GM18909 (cell line): ENCODE data around the gene PFN4.
"Not testable (repeated sequence)": the region's sequence is repeated elsewhere in the genome, so short reads cannot be mapped to it uniquely, and the experiment has no call there.

ENCODE experiments used
- ATAC-seq: cut with Tn5 transposase; IDR thresholded peaks from one replicate; pipeline ENCODE4 v1.9.1; 2021; ENCODE audit warnings: mild to moderate bottlenecking; ENCODE audit not compliant: unreplicated experiment, poor library complexity

Gene PFN4

GRCh38 chr2:24123195-24123921 is at the start of gene PFN4, which contains the start of gene FAM228B:
Gene PFN4 (minus strand): TSS chr2:24123334. CDS start chr2:24122535, 799 bp downstream.
Gene FAM228B (plus strand): TSS chr2:24123469. CDS start chr2:24124362, 893 bp downstream.
- peak; percentile 92 for ATAC-seq

GRCh38 chr2:24169023-24169422 is 45.9 kb upstream of the PFN4 start:
- ATAC-seq = no peak

GRCh38 chr2:24164416-24164973 is 41.4 kb upstream of the PFN4 start:
- no peak for ATAC-seq

- no peak for ATAC-seq
These were observed 40.5 kb upstream of the PFN4 start for GRCh38 chr2:24163601-24164000.

- no peak for ATAC-seq
These were observed 40.1 kb upstream of the PFN4 start for GRCh38 chr2:24163186-24163585.

GRCh38 chr2:24162494-24162893 is 39.4 kb upstream of the PFN4 start:
- no peak for ATAC-seq

GRCh38 chr2:24160761-24161160 is 37.6 kb upstream of the PFN4 start:
- no peak for ATAC-seq

GRCh38 chr2:24159708-24160107 is 36.6 kb upstream of the PFN4 start:
- no peak for ATAC-seq

- ATAC-seq = no peak
These were observed 35.0 kb upstream of the PFN4 start for GRCh38 chr2:24158131-24158530.

- no peak for ATAC-seq
These were observed 30.3 kb upstream of the PFN4 start for GRCh38 chr2:24153478-24153877.

- no peak for ATAC-seq
These were observed 29.5 kb upstream of the PFN4 start for GRCh38 chr2:24152413-24153197.

- no peak for ATAC-seq
These were observed 24.2 kb upstream of the PFN4 start for GRCh38 chr2:24147364-24147763.

GRCh38 chr2:24140305-24140704 is 17.2 kb upstream of the PFN4 start:
- not testable (repeated sequence) for ATAC-seq

GRCh38 chr2:24132543-24132942 is 9.4 kb upstream of the PFN4 start:
- no peak for ATAC-seq

GRCh38 chr2:24125956-24126355 is 2.8 kb upstream of the PFN4 start:
- no peak for ATAC-seq

GRCh38 chr2:24123922-24124580 is 917 bp upstream of the PFN4 start:
- peak; percentile 11 for ATAC-seq

GRCh38 chr2:24122366-24123194 is 554 bp downstream of the PFN4 start:
- ATAC-seq = no peak

GRCh38 chr2:24121469-24121868 is 1.7 kb downstream of the PFN4 start:
- ATAC-seq = no peak

GRCh38 chr2:24121066-24121465 is 2.1 kb downstream of the PFN4 start:
- ATAC-seq = no peak

- no peak for ATAC-seq
These were observed 5.2 kb downstream of the PFN4 start for GRCh38 chr2:24117902-24118301.
